PC-9 (cell line): Measurements from ENCODE around the gene SCYGR2.

Experiments
- EZH2 ChIP-seq: fragments of 200-600 bp; sonication (generic); IDR thresholded peaks from 2 replicates; pipeline ENCODE4 v1.8.0; 2017; ENCODE audit warnings: antibody characterized with exemption, low read depth
- TF ChIP-seq, protein P1 (sequence below): fragments of 200-600 bp; sonication (generic); conservative IDR thresholded peaks from 2 replicates; pipeline ENCODE4 v1.6.1; 2017; ENCODE audit warnings: mixed run types, antibody characterized with exemption, mild to moderate bottlenecking, moderate library complexity

DNA sequence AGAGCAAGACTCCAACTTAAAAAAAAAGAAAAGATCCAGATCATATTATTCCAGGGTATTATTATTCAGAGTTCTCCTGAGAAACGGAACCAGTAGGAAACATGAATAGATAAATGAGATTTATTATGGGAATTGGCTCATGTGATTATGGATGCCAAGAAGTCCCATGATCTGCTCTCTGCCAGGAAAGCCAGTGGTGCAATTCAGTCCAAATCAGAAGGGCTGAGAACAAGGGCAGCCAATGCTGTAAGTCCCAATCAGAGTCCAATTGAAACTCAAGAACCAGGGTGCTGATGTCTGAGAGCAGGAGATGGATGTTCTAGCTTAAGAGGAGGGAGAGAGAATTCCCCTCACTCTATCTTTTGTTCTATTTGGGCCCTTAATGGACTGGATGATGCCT is 7.8 kb downstream of the SCYGR2 start:
- no peak for TF ChIP-seq EZH2
- TF ChIP-seq, protein P1, sequence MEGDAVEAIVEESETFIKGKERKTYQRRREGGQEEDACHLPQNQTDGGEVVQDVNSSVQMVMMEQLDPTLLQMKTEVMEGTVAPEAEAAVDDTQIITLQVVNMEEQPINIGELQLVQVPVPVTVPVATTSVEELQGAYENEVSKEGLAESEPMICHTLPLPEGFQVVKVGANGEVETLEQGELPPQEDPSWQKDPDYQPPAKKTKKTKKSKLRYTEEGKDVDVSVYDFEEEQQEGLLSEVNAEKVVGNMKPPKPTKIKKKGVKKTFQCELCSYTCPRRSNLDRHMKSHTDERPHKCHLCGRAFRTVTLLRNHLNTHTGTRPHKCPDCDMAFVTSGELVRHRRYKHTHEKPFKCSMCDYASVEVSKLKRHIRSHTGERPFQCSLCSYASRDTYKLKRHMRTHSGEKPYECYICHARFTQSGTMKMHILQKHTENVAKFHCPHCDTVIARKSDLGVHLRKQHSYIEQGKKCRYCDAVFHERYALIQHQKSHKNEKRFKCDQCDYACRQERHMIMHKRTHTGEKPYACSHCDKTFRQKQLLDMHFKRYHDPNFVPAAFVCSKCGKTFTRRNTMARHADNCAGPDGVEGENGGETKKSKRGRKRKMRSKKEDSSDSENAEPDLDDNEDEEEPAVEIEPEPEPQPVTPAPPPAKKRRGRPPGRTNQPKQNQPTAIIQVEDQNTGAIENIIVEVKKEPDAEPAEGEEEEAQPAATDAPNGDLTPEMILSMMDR = no peak
